GM12878 (cell line): ENCODE data around the gene XYLB. TPM values are rescaled to one million over a fixed set of nuclear protein-coding genes. Genes with fewer than 3 reads are reported as not detected.

ENCODE experiments used
- ATAC-seq: fragments of 200-7000 bp; cut with Tn5 transposase; 3 replicates; pipeline ENCODE4 v1.9.1; 2020; ENCODE audit warnings: mild to moderate bottlenecking, moderate library complexity
- BruUV-seq: library from RNA; stranded (reverse); fragments of 400-500 nt; replicated peaks from 2 replicates; lab custom pipeline; 2021; lab: Mats Ljungman, UMichigan
- CTCF ChIA-PET: fragments of 300-600 bp; sonication (Branson Sonifier 250); formaldehyde crosslinking; extraction: SDS; loops from one replicate; lab custom pipeline; 2021; ENCODE audit warnings: inconsistent platforms; lab: Yijun Ruan, JAX
- POLR2A ChIA-PET: fragments of 350-600 bp; formaldehyde crosslinking; extraction: SDS; loops from one replicate; lab custom pipeline; 2021; ENCODE audit warnings: inconsistent platforms; lab: Charles Lee
- RAD21 ChIA-PET: fragments of 300-600 bp; sonication (Branson Sonifier 250); formaldehyde crosslinking; loops from one replicate; lab custom pipeline; 2023; ENCODE audit warnings: antibody characterized with exemption; ENCODE audit not compliant: unreplicated experiment; lab: Charles Lee
- SMC1A ChIA-PET: fragments of 300-600 bp; sonication (Branson Sonifier 250); formaldehyde crosslinking; loops from one replicate; lab custom pipeline; 2023; ENCODE audit not compliant: unreplicated experiment, uncharacterized antibody; lab: Charles Lee
- DNase-seq: peaks from one replicate; pipeline ENCODE4 v3.0.0-alpha.2; 2011; ENCODE audit warnings: low read depth, low spot score
- FAIRE-seq: peaks from 3 replicates; lab custom pipeline; 2011; peaks lifted over from hg19 to GRCh38; lab: Jason Lieb, UNC
- H2AFZ ChIP-seq: 2 replicates; pipeline ENCODE4 v1.6.0; 2011; ENCODE audit warnings: low read depth, low read length, control low read depth; ENCODE audit not compliant: control insufficient read depth
- H3K27ac ChIP-seq: 2 replicates; pipeline ENCODE4 v1.5.1; 2011; ENCODE audit warnings: control low read depth; ENCODE audit not compliant: control insufficient read depth, insufficient read depth
- H3K27me3 ChIP-seq, 2 experiments: replicated peaks in 1 of 2; 2 replicates each; pipeline versions ENCODE4 v1.6.0 to v1.6.1; 2011; ENCODE audit warnings: low read length in 1 of 2; ENCODE audit not compliant: control insufficient read depth in 2 of 2, insufficient read depth in 2 of 2
- H3K36me3 ChIP-seq, 2 experiments: 2 replicates each; pipeline ENCODE4 v1.5.1; 2011; ENCODE audit warnings: low read length in 1 of 2; ENCODE audit not compliant: control insufficient read depth in 2 of 2, insufficient read depth in 2 of 2
- H3K4me1 ChIP-seq: 2 replicates; pipeline ENCODE4 v1.6.1; 2011; ENCODE audit warnings: mild to moderate bottlenecking, low read length, moderate library complexity, mixed read lengths; ENCODE audit not compliant: control insufficient read depth, insufficient read depth
- H3K4me2 ChIP-seq: 2 replicates; pipeline ENCODE4 v1.6.0; 2011; ENCODE audit warnings: control low read depth; ENCODE audit not compliant: control insufficient read depth, insufficient read depth
- H3K4me3 ChIP-seq: fragments of 200-600 bp; sonication (generic); 2 replicates; pipeline ENCODE4 v1.5.1; 2016
- H3K79me2 ChIP-seq: 2 replicates; pipeline ENCODE4 v1.6.0; 2011; ENCODE audit warnings: low read length; ENCODE audit not compliant: control insufficient read depth, insufficient read depth
- H3K9ac ChIP-seq: 2 replicates; pipeline ENCODE4 v1.8.0; 2011; ENCODE audit warnings: low read length, control low read depth, mixed read lengths; ENCODE audit not compliant: control insufficient read depth, insufficient read depth
- H3K9me3 ChIP-seq: replicated peaks from 3 replicates; pipeline ENCODE4 v1.5.1; 2011; ENCODE audit warnings: mild to moderate bottlenecking, low read length; ENCODE audit not compliant: control insufficient read depth, insufficient read depth
- H4K20me1 ChIP-seq: 2 replicates; pipeline ENCODE4 v1.6.0; 2011; ENCODE audit not compliant: control insufficient read depth, insufficient read depth
- CREM ChIP-seq: IDR thresholded peaks from 2 replicates; pipeline ENCODE4 v1.6.1; 2014; ENCODE audit warnings: antibody characterized with exemption, low read depth
- E2F8 ChIP-seq: fragments of 450-650 bp; IDR thresholded peaks from 2 replicates; pipeline ENCODE4 v1.6.1; 2018; ENCODE audit warnings: mild to moderate bottlenecking, low read depth, moderate library complexity; ENCODE audit not compliant: partially characterized antibody
- GATAD2B ChIP-seq: fragments of 450-650 bp; conservative IDR thresholded peaks from 2 replicates; pipeline ENCODE4 v1.6.1; 2017; ENCODE audit warnings: low read depth, mild to moderate bottlenecking, moderate library complexity
- IRF3 ChIP-seq: fragments of 450-650 bp; IDR thresholded peaks from 2 replicates; pipeline ENCODE4 v1.6.1; 2014; ENCODE audit warnings: mild to moderate bottlenecking
- JUND ChIP-seq: IDR thresholded peaks from 2 replicates; pipeline ENCODE4 v1.6.1; 2012; ENCODE audit warnings: low read depth, mild to moderate bottlenecking, low read length, improper control_type of control experiment, moderate library complexity
- KDM1A ChIP-seq: fragments of 200-600 bp; sonication (generic); IDR thresholded peaks from 2 replicates; pipeline ENCODE4 v1.6.1; 2016; ENCODE audit warnings: borderline replicate concordance
- MEF2B ChIP-seq: fragments of 450-650 bp; IDR thresholded peaks from 2 replicates; pipeline ENCODE4 v1.6.1; 2018; ENCODE audit warnings: mild to moderate bottlenecking, moderate library complexity; ENCODE audit not compliant: partially characterized antibody, poor library complexity, severe bottlenecking
- NR2C2 ChIP-seq: IDR thresholded peaks from 2 replicates; pipeline ENCODE4 v1.6.1; 2011; ENCODE audit warnings: borderline replicate concordance, low read depth; ENCODE audit not compliant: control insufficient read depth, insufficient read length
- PML ChIP-seq: IDR thresholded peaks from 2 replicates; pipeline ENCODE4 v1.6.1; 2012; ENCODE audit warnings: low read length, inconsistent platforms
- POLR2A ChIP-seq: IDR thresholded peaks from 2 replicates; pipeline ENCODE4 v1.6.1; 2011; ENCODE audit warnings: low read depth, mild to moderate bottlenecking, low read length
- RUNX3 ChIP-seq: IDR thresholded peaks from 2 replicates; pipeline ENCODE4 v1.6.1; 2012; ENCODE audit warnings: low read length, inconsistent platforms
- SIN3A ChIP-seq: IDR thresholded peaks from 2 replicates; pipeline ENCODE4 v1.6.1; 2012; ENCODE audit warnings: low read depth, low read length, improper control_type of control experiment
- SMAD5 ChIP-seq: IDR thresholded peaks from 2 replicates; pipeline ENCODE4 v1.6.1; 2016; ENCODE audit warnings: antibody characterized with exemption, low read depth
- SMC3 ChIP-seq: IDR thresholded peaks from 2 replicates; pipeline ENCODE4 v1.6.1; 2011; ENCODE audit warnings: low read length, improper control_type of control experiment, borderline replicate concordance
- WGBS: methylation state at CpG from one replicate; pipeline ENCODE4 v1.1.6; 2016; ENCODE audit warnings: low lambda C conversion rate; ENCODE audit not compliant: insufficient replicate concordance, insufficient coverage; ENCODE audit errors: missing lambda C conversion rate; 5-methylcytosine and 5-hydroxymethylcytosine counted together
- in situ Hi-C: fragments of 300-500 bp; cut with MboI; formaldehyde crosslinking; loops from 9 replicates; pipeline ENCODE4 v1.14.3; 2018; ENCODE audit warnings: mixed read lengths
- intact Hi-C: fragments of 100-400 bp; cut with micrococcal nuclease; formaldehyde crosslinking; loops from one replicate; pipeline ENCODE4 v1.14.2; 2022; ENCODE audit not compliant: unreplicated experiment
- polyA plus RNA-seq, 11 experiments: library from polyadenylated mRNA; depleted of rRNA in 4 of 11; unstranded in 6 of 11; stranded (reverse) in 5 of 11; fragments of >200 nt; fragmentation: Nextera tagmentation in 4 of 11; fragmentation: Illumina TruSeq in 1 of 11; extraction: Ambion mirVana in 4 of 11; extraction: Trizol in 1 of 11; gene quantifications; 1 replicate in 1 of 11; 2 replicates in 10 of 11; pipeline versions ENCODE4 v1.2.1 to v1.2.3, GENCODE V29; 2011 to 2016; ENCODE audit warnings: inconsistent platforms in 2 of 11, missing spikeins in 2 of 11, low read depth in 1 of 11
- total RNA-seq, 4 experiments: library from RNA; depleted of rRNA in 3 of 4; stranded (reverse); fragments of >200 nt in 3 of 4; fragmentation: Illumina TruSeq in 1 of 4; extraction: Trizol in 1 of 4; gene quantifications; 2 replicates each; pipeline versions ENCODE4 v1.2.1 to v1.2.3, GENCODE V29; 2013 to 2021
- TF ChIP-seq, protein P1 (sequence below): fragments of 150-350 bp; IDR thresholded peaks from 2 replicates; pipeline ENCODE4 v1.6.1; 2016; ENCODE audit warnings: low read depth, low read length

The XYLB gene
- total and polyA plus RNA-seq, 10 of the 15 experiments (the other 5 are each of a cell fraction or from before 2014, with no cell fraction given) = 0.60 to 6.1 (median 3.5) TPM

- BruUV-seq = no TSS peak
- Histone ChIP-seq H3K9me3 (no peaks in the 10 kb centered on the region), H3K9ac (no peak overlapping the region), H3K4me2 (no peak overlapping the region), H3K27ac (no peak overlapping the region), H4K20me1 (no peaks in the 10 kb centered on the region), H3K4me3 (no peak overlapping the region), H2AFZ (no peak overlapping the region), H3K79me2 (no peaks in the 10 kb centered on the region), H3K36me3 (peaks cover 0 to 7% of the 10 kb centered on the region in 2 experiments; a peak in 3 of 4 replicates), H3K4me1 (no peaks in the 10 kb centered on the region), H3K27me3 (no peaks in the 10 kb centered on the region)
- no peak for ATAC-seq
- RAD21 ChIA-PET = no interaction called here
- FAIRE-seq = no peak
- 86% methylated on average over 6 of the region's 6 CpGs for WGBS
- POLR2A ChIA-PET = no interaction called here
- intact Hi-C loops = loop anchor here (5.0 kb wide), 1 partner anchor 117 kb away; no protein-coding TSS in a partner anchor
- in situ Hi-C loops = no loop called here
- no peak for DNase-seq
- CTCF ChIA-PET = no interaction called here
- SMC1A ChIA-PET = no interaction called here
- TF ChIP-seq SMAD5 (no peak), GATAD2B (no peak), JUND (no peak), E2F8 (no peak), NR2C2 (no peak), IRF3 (no peak), POLR2A (no peak), SMC3 (no peak), PML (no peak), CREM (no peak), SIN3A (no peak), MEF2B (no peak), RUNX3 (no peak), KDM1A (no peak)
- TF ChIP-seq, protein P1, sequence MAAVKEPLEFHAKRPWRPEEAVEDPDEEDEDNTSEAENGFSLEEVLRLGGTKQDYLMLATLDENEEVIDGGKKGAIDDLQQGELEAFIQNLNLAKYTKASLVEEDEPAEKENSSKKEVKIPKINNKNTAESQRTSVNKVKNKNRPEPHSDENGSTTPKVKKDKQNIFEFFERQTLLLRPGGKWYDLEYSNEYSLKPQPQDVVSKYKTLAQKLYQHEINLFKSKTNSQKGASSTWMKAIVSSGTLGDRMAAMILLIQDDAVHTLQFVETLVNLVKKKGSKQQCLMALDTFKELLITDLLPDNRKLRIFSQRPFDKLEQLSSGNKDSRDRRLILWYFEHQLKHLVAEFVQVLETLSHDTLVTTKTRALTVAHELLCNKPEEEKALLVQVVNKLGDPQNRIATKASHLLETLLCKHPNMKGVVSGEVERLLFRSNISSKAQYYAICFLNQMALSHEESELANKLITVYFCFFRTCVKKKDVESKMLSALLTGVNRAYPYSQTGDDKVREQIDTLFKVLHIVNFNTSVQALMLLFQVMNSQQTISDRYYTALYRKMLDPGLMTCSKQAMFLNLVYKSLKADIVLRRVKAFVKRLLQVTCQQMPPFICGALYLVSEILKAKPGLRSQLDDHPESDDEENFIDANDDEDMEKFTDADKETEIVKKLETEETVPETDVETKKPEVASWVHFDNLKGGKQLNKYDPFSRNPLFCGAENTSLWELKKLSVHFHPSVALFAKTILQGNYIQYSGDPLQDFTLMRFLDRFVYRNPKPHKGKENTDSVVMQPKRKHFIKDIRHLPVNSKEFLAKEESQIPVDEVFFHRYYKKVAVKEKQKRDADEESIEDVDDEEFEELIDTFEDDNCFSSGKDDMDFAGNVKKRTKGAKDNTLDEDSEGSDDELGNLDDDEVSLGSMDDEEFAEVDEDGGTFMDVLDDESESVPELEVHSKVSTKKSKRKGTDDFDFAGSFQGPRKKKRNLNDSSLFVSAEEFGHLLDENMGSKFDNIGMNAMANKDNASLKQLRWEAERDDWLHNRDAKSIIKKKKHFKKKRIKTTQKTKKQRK = no peak
Measured at GRCh38 chr3:38364721-38365400, 18.3 kb downstream of the XYLB start.
